NCI-H2196 (cell line): ENCODE results near the gene PDIA3.
"Not testable (repeated sequence)": the region's sequence is repeated elsewhere in the genome, so short reads cannot be mapped to it uniquely, and the experiment has no call there.

ENCODE experiments used
- DNase-seq: peaks from one replicate; lab custom pipeline; 2025; ENCODE audit not compliant: unreplicated experiment; lab: John Stamatoyannopoulos, UW

PDIA3 gene

GRCh38 chr15:43746245-43746902 is at the start of gene PDIA3:
TSS of gene PDIA3 (plus strand) at chr15:43746438. CDS start at chr15:43746540, 102 bp downstream.
- DNase-seq: peak; percentile 79

DNA sequence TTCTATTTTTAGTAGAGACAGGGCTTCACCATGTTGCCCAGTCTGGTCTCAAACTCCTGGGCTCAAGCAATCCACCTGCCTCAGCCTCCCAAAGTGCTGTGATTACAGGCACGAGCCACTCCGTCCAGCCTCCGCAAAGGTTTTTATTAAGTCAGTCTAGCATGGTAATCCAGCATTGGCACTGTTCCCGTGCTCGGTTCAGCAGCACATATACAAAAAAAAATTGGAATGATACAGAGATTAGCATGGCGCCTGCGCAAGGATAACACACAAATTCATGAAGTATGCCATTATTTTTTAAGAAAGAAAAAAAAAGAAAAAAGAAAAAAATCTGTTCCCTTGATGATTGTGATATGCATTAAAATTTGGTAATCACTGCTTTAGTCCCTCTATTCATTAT is 44.1 kb upstream of the PDIA3 start:
- no peak for DNase-seq

DNA sequence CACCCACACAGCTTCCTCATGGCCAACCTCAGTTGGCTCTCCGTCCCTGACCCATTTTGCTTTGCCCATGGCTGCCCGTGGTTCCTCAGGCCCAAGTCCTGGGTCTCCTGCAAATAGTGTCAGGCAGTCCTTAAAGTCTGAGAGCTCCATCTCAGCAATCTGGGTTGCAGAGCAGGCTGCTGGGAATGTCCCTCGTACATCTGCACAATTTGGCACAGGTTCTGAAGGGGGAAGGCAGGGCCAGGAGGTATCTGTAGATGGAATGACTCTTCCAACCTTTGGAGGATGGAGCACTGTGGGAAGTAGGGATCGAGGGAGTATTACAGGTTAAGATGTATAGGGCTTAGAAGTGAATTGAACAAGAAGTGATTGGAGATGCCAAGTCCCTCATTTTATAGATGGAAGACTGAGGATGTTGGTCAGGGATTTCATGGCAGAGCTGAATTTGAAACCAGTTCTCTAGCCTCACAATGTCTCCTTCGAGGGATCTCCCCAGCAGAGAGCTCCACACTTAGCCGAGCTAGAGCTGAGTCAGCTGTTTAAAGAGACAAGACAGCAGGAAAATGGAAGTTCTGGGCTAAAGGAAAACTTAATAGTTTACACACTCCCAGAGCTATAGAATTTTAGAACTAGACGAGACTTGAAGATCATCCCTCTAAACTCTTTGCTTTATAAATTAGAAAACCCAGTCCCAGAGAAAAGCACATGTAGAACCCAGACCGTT is 43.4 kb upstream of the PDIA3 start:
- no peak for DNase-seq

DNA sequence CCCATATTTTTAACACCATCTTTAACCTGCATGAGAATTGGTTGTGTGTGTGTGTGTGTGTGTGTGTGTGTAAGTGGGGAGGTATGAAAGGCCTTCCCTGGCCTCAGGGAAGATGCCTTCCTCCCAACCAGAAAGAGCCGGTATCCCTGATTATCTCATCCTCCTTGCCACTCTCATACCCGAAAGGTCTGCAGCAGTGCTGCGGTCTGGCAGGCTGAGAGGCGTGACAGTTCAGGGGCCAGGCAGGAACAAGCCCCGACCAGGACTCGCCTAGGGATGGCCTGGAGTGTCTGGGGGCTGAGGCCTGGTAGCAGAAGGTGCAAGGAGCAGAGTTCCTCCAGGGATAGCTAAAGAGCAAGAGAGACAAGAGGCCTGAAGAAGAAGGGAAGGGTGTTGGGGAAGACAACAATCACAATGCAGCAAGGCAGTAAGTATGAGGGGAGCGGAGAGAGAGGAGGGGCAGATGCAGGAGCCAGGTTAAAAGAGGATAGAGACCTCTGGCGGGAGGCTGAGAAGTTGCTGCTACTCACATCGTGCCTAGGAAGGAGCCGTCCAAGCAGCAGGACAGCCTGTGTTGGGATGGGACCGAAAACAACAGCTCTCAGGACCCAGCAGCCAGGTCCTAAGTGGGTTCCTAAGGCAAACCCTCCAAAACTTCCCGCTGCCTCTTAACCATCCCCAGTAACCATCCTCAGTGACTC is 35.7 kb upstream of the PDIA3 start:
- DNase-seq: not testable (repeated sequence)

- DNase-seq: no peak
These were observed 23.1 kb upstream of the PDIA3 start for GRCh38 chr15:43723151-43723550.

GRCh38 chr15:43726306-43726705 is 19.9 kb upstream of the PDIA3 start:
- not testable (repeated sequence) for DNase-seq

GRCh38 chr15:43728053-43728725 is 18.0 kb upstream of the PDIA3 start:
- DNase-seq: not testable (repeated sequence)

GRCh38 chr15:43735416-43735815 is 10.8 kb upstream of the PDIA3 start:
- no peak for DNase-seq

- not testable (repeated sequence) for DNase-seq
These were observed 668 bp downstream of the PDIA3 start for GRCh38 chr15:43746903-43747309.

- no peak for DNase-seq
These were observed 2.1 kb downstream of the PDIA3 start for GRCh38 chr15:43748376-43748775.

DNA sequence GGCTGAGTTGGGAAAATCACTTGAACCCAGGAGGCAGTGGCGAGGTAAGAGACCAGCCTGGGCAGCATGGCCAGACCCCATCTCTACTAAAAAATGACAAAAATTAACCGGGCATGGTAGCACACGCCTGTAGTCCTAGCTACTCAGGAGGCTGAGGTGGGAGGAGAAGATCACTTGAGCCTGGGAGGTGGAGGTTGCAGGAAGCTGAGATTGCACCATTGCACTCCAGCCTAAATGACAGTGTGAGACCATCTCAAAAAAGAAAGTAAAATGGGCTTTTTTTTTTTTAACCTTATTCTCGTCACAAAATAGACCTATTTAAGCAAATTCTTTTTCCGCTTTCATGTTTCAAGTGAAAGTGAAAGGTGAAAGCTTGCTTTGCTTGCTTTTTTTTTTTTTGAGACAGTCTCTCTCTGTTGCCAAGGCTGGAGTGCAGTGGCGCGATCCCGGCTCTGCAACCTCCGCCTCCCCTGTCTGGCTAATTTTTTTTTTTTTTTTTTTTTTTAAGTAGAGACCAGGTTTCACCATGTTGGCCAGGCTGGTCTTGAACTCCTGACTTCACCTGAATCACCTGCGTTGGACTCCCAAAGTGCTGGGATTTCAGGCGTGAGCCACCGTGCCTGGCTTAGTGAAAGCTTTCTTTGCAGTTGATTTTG is 3.6 kb downstream of the PDIA3 start:
- DNase-seq: no peak

GRCh38 chr15:43751885-43752284 is 5.6 kb downstream of the PDIA3 start:
- DNase-seq: no peak

GRCh38 chr15:43762824-43763223 is 16.6 kb downstream of the PDIA3 start:
- DNase-seq: no peak

GRCh38 chr15:43763819-43764446 is 17.7 kb downstream of the PDIA3 start:
- no peak for DNase-seq

- peak; percentile 29 for DNase-seq
These were observed 23.5 kb downstream of the PDIA3 start for GRCh38 chr15:43769584-43770228.

GRCh38 chr15:43771816-43772215 is 25.6 kb downstream of the PDIA3 start:
- DNase-seq: no peak

- DNase-seq: no peak
These were observed 26.4 kb downstream of the PDIA3 start for GRCh38 chr15:43772624-43773023.

- DNase-seq: no peak
These were observed 27.8 kb downstream of the PDIA3 start for GRCh38 chr15:43774062-43774461.

DNA sequence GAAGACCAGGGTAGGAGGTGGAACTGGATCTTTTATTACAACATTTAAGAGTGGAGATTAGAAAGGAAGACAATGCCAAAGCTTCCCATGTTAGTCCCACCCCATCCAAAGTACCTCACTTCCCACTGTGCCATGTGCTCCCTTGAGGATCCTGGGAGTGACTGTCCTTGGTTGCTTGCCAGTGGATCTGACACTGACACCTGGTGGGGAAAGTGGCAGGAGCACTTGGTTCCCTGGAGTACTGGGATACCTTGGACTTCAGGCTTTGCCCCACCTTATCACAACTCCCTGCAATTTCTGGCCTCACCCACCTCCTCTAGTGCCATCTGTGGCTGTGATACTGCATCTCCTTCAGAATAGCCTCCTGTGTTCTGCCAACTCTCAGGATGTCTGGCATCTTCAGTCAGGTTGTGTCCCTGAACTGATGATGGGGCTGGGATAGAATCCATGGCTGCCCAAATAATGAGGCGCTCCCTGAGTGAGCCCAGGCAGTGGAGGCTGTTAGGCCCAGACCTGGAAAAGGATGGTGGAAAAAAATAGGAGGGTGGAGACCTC is 29.2 kb downstream of the PDIA3 start:
- peak; percentile 61 for DNase-seq
